NCI-H510A treated with DMSO at 0.1 percent for 48 hours (cell line): ENCODE measurements around the gene TTLL6.
A peak's percentile ranks its signal among the peaks of the same experiment; 100 is the strongest.
"Not testable (repeated sequence)": the region's sequence is repeated elsewhere in the genome, so short reads cannot be mapped to it uniquely, and the experiment has no call there.

Experiments used
- DNase-seq: peaks from one replicate; lab custom pipeline; 2025; lab: John Stamatoyannopoulos, UW

TTLL6 gene

DNA sequence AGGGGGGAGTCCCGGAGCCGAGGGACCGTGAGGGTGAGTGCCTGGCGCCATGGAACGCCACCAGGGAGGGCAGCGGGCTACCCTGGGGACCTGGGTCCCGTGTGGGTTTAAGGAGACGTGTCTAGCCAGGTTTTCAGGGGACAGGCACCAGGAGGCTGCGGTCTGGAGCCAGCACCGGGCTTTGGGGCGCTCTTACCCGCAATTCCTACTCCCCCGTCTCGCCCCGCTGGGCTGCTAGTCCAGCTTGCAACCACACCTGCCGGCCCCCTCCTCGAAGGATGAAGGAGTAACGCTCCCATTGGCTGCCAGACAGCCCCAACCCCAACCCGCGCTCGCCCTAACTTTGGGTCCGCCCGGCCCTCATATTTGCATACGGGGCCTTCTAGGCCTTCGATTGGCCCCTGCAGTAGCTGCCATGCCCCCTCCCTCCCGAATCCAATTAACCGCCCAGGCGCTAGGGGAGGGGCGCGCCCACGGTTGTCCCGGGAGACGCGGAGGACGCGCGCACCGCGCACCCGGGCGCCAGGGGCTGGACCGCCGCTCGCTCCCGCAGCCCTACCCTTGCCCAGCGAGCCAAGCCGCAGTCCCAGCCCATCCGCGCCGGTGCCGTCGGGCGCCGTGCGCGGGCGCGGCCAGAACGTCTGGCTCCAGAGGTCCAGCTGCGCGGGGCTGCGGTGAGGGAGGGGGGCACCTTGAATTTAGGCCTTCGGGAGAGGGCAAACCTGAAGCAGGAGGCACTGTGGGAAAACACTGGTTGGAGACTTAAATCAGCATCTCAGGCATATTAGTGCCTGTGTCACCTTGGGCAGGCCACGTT lies at the start of gene TTLL6:
TSS of gene TTLL6 (minus strand) at position 456 of the 817 bp plus-strand sequence. CDS start at position 299, 157 bp downstream.
- peak; percentile 99 for DNase-seq

GRCh38 chr17:48860456-48860855 lies 43.4 kb upstream of the TTLL6 start:
- no peak for DNase-seq

GRCh38 chr17:48860034-48860433 lies 43.0 kb upstream of the TTLL6 start:
- DNase-seq = no peak

DNA sequence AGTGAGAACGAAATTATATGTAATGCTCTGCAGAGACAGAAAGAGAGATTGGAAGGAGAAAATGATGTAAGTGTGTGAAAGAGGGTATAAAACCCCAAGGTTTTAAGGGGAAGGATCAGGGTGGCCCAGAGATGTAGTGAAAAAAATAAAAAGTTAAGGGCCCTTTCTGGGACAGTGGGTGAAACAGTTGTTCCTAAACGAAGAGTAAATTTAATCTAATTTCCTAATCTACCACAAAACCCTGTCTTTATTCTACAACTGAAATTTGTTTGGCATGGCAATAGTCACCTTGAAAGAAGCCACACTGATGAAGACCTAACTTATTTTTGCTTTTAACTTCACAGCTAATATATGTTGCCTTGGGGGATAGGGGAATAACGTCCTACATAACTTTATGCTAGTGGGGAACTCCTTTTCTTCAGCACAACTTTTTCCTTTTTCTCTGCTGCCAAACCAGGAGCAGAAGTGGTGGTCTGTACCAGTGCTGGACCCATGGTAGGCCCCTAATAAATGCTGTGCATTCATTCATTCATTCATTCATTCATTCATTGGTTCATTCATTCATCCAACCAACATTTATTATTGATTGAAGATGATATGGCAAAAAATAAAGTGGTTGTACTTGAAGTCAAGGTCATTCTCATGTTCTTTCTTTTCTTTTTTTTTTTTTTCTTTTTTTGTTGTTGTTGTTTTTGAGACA lies 39.2 kb upstream of the TTLL6 start:
- no peak for DNase-seq

DNA sequence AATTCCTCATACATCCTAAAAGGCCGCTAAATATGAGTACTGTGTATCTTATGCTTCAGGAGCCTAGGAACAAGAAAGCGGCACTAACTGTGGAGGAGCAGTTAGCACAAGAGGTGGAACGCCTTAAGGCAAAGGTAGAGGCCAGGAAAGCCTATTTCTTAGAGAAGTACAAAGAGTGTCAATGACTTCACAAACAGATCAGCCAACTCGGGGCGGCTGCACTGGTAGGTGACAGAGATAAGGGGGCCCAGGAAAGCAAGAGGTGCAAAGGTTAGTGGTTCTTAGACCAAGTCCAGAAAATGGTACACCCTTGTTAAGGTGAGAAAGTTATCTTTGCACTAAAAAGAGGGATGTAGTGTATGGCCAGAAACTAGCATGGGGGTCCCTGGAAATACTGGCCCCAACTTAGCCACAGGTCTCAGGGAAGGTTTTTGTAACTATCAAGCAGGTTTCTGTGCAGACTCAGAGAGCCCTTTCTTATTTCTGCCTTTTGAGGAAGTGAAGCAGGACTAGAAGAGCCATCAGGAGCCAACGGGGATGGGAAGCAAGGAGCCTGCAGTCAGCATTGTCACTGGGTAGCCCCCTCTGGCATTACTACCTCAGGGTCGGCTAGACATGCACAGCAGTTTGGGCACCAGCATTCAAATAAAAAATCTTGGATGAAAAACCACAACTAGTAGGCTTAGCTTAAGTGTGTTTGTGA lies 37.9 kb upstream of the TTLL6 start:
- DNase-seq = no peak

DNA sequence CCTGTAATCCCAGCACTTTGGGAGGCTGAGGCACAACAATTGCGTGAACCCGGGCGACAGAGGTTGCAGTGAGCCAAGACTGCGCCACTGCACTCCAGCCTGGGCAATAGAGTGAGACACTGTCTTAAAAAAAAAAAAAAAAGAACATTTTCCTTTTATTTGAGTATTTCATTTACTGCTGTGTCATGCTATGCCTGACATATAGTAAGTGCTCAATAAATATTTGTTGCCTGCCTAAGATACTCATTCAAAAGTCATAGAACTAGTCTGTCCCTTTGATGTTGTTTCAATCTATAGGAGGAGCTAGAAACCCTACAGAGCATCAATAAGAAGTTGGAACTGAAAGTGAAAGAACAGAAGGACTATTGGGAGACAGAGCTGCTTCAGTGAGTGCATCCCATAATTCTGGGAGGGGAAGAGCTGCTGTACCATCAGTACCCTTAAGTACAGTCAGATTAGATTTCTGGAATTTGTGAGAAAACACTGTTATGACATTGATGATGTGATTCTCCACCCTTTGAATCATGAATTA lies 33.8 kb upstream of the TTLL6 start:
- DNase-seq = no peak

DNA sequence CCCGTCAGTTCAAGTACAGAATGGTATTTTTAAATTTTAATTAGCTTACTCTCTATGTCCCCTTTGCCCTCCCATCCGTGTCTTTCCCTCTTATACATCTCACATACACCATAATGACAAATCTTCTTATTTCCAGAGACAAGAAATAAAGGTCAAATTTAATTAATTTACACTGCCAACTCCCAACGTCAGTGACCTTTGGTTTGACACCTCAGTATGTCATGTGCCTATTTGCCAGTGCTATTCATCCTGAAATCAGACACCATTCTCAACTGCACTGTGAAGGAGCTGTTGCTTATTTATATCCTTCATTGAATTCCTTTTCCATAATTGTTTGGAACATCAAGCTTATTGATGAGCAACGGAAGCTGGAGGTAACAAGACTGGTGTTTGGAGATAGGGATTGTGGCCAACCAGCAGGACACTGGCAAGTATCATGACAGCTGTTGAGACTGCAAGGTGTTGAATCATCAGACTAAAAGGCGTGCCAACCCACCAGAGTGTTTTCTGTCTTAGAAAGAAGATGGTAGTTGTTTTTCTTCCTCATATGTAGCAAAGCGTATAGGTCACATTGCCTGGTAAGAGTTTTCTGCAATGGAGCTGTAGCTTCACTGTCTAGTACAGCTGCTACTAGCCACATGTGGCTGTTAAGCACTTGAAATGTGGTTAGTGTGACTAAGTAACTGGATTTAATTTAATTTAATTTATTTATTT lies 26.3 kb upstream of the TTLL6 start:
- DNase-seq = no peak

DNA sequence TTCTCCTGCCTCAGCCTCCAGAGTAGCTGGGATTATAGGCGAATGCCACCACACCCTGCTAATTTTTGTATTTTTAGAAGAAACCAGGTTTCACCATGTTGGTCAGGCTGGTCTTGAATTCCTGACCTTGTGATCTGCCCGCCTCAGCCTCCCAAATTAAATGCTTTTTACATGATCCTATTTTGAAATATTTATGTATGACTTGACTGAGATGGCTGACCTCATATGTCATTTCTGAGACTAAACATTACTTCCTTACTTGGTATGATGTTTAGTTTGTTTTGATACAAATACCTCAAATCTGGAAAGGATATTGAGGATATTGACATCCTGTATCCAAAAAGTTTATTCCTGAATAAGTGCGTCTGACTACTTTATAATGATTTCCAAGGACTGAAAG lies 25.7 kb upstream of the TTLL6 start:
- DNase-seq = no peak

- no peak for DNase-seq
Measured at GRCh38 chr17:48841395-48841831, 24.4 kb upstream of the TTLL6 start.

DNA sequence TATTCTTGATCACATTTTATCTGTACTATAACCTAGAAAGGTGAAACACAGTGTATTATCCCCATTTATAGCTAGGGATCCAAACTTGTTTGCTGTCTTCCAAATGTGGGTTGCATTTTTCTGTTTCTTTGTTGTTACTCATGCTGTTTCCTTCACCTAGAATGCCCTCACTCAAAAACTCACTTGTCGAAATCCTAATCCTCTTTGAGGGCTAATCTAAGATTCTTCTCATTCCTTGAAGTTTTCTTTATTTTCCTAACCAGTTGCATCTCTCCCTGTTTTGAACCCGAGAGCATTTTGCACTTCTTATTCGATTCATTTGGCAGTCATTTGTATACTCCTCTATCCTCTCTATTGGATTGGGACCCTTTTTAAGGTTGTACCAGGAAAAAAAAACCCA lies 23.4 kb upstream of the TTLL6 start:
- no peak for DNase-seq

- not testable (repeated sequence) for DNase-seq
Measured at GRCh38 chr17:48837458-48837857, 20.4 kb upstream of the TTLL6 start.

- no peak for DNase-seq
Measured at GRCh38 chr17:48835971-48836370, 18.9 kb upstream of the TTLL6 start.

- DNase-seq = no peak
Measured at GRCh38 chr17:48834973-48835372, 17.9 kb upstream of the TTLL6 start.

GRCh38 chr17:48831549-48831883 lies 14.5 kb upstream of the TTLL6 start:
- no peak for DNase-seq

GRCh38 chr17:48830840-48831548 lies 14.0 kb upstream of the TTLL6 start, which contains the start of gene CALCOCO2:
Gene CALCOCO2, plus strand, starts transcription at chr17:48831035. Its CDS starts 10,673 bp downstream, at chr17:48841708.
- DNase-seq = peak; percentile 96

DNA sequence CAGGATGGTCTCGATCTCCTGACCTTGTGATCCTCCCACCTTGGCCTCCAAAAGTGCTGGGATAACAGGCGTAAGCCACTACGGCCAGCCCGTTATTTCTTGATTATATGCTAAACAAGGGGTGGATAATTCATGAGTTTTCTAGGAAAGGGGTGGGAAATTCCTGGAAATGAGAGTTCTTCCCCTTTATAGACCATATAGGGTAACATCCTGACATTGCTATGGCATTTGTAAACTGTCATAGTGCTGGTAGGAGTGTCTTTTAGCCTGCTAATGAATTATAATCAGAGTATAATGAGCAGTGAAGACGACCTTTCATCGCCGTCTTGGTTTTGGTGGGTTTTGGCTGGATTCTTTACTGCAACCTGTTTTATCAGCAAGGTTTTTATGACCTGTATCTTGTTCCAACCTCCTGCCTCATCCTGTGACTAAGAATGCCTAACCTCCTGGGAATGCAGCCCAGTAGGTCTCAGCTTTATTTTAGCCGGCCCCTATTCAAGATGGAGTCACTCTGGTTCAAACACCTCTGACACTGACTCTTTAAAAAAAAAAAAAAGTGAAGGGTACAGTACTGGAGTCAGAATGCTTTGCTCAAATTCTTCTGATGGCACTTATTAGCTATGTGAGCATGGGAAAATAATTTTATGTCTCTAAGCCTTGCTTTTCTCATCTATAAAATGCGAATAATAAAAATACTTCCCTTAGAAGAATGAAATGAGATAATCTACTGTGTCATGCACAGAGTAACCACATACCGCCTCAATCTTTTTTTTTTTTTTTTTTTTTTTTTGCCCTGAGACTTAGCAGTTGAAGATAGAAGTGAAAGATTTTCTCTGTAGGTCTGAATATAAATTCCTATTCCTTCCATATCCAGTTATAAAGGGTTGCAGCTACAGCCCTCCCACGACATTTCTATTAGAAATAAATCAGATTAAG lies 8.7 kb upstream of the TTLL6 start:
- no peak for DNase-seq

- DNase-seq = peak; percentile 44
Measured at GRCh38 chr17:48820936-48821335, 3.9 kb upstream of the TTLL6 start.

DNA sequence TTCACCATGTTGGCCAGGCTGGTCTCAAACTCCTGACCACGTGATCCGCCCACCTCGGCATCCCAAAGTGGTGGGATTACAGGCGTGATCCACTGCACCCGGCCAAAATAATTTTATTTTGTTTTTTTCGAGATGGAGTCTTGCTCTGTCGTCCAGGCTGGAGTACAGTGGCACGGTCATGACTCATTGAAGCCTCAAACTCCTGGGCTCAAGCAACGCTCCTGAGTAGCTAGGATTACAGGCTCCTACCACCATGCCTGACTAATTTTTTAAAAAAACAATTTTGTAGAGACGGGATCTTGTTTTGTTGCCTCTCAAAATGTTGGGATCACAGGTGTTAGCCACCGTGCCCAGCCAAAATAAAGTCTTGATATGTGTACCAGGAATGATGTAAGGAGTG lies 2.4 kb upstream of the TTLL6 start:
- no peak for DNase-seq

GRCh38 chr17:48818361-48818841 lies 1.4 kb upstream of the TTLL6 start:
- no peak for DNase-seq

DNA sequence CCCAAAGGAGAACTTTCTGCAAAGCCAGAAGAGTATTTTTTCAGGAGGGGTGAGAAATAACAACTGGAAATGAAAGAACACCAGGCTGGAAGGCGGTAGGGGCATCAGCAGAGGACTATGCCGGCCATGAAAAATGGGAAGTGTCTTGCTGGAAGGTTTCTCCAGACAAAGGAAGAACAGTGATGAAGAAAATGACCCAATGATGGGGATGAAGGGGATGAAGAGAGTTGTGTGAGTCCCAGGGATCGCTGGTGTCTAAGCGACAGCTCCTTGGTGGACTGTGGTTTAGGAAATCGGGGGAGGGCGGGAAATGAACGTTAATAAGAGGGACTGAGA lies 623 bp downstream of the TTLL6 start:
- DNase-seq = peak; percentile 49
